Fibroblast of pulmonary artery (primary cell): ENCODE data around the gene ALPG.
"Not testable (repeated sequence)": the region's sequence is repeated elsewhere in the genome, so short reads cannot be mapped to it uniquely, and the experiment has no call there.

Experiments used
- DNase-seq: peaks from one replicate; pipeline ENCODE4 v3.0.0-alpha.2; 2010; ENCODE audit warnings: low read depth
- H3K4me3 ChIP-seq: replicated peaks from 2 replicates; pipeline ENCODE4 v1.5.1; 2011; ENCODE audit warnings: low read depth, mild to moderate bottlenecking, control low read depth, low read length, moderate library complexity
- CTCF ChIP-seq: IDR thresholded peaks from 2 replicates; pipeline ENCODE4 v1.5.1; 2011; ENCODE audit warnings: mild to moderate bottlenecking, control low read depth, low read length, inconsistent platforms; ENCODE audit errors: missing control alignments

The ALPG gene

GRCh38 chr2:232441147-232441651 lies 34.6 kb downstream of the ALPG start:
- no peak for DNase-seq
- no peak for TF ChIP-seq CTCF
- no peak overlapping the region for H3K4me3 ChIP-seq

GRCh38 chr2:232441922-232442321 lies 35.3 kb downstream of the ALPG start:
- DNase-seq, H3K4me3 ChIP-seq: not testable (repeated sequence)

GRCh38 chr2:232442431-232442830 lies 35.8 kb downstream of the ALPG start:
- DNase-seq, H3K4me3 ChIP-seq: not testable (repeated sequence)

- DNase-seq, H3K4me3 ChIP-seq: not testable (repeated sequence)
Measured at GRCh38 chr2:232443047-232443446, 36.4 kb downstream of the ALPG start.

GRCh38 chr2:232443669-232444408 lies 37.2 kb downstream of the ALPG start:
- H3K4me3 ChIP-seq, DNase-seq: not testable (repeated sequence)

- peak; percentile 69 for TF ChIP-seq CTCF
- H3K4me3 ChIP-seq: no peak overlapping the region
- DNase-seq: peak; percentile 65
Measured at GRCh38 chr2:232444409-232445148, 37.9 kb downstream of the ALPG start.

- not testable (repeated sequence) for DNase-seq, H3K4me3 ChIP-seq
Measured at GRCh38 chr2:232445149-232445885, 38.7 kb downstream of the ALPG start.

GRCh38 chr2:232446266-232446777 lies 39.7 kb downstream of the ALPG start:
- DNase-seq, H3K4me3 ChIP-seq: not testable (repeated sequence)

GRCh38 chr2:232447091-232447620 lies 40.5 kb downstream of the ALPG start:
- TF ChIP-seq CTCF: no peak
- no peak overlapping the region for H3K4me3 ChIP-seq
- DNase-seq: no peak
